ENCODE measurements around the gene METTL25.

- TF ChIP-seq CTCF (IDR thresholded peaks at IDR 0.05) (no peak), POLR2A (IDR thresholded peaks at IDR 0.05) (no peak)
Observed at GRCh38 chr12:82426586-82426985, 68.3 kb downstream of the METTL25 start.
